Neural crest cell (in vitro differentiated cells): Measurements from ENCODE around the gene ABHD2. TPM values are rescaled to one million over a fixed set of nuclear protein-coding genes. Genes with fewer than 3 reads are reported as not detected.

Experiments
- DNase-seq: peaks from one replicate; pipeline ENCODE4 v3.0.0; 2021; ENCODE audit warnings: low read depth, mixed read lengths, low spot score
- H3K27ac Mint-ChIP-seq: one replicate; pipeline ENCODE4 v1.8.0; 2021; ENCODE audit warnings: mild to moderate bottlenecking, mixed read lengths; ENCODE audit not compliant: unreplicated experiment
- H3K27me3 Mint-ChIP-seq: 2 replicates; pipeline ENCODE4 v1.8.0; 2021; ENCODE audit warnings: low read depth, mild to moderate bottlenecking, mixed read lengths
- H3K36me3 Mint-ChIP-seq: 2 replicates; pipeline ENCODE4 v1.8.0; 2021; ENCODE audit warnings: low read depth, mild to moderate bottlenecking, mixed read lengths
- H3K4me1 Mint-ChIP-seq: 2 replicates; pipeline ENCODE4 v1.8.0; 2021; ENCODE audit warnings: mixed read lengths
- H3K4me3 Mint-ChIP-seq: one replicate; pipeline ENCODE4 v1.8.0; 2021; ENCODE audit warnings: mild to moderate bottlenecking, mixed read lengths
- H3K9me3 Mint-ChIP-seq: 2 replicates; pipeline ENCODE4 v1.8.0; 2021; ENCODE audit warnings: mixed read lengths
- CTCF ChIP-seq: fragments of 200-600 bp; sonication (generic); conservative IDR thresholded peaks from 2 replicates; pipeline ENCODE4 v1.5.0; 2021; ENCODE audit warnings: antibody characterized with exemption, mild to moderate bottlenecking
- total RNA-seq: library from RNA; stranded (reverse); gene quantifications from 2 replicates; pipeline ENCODE4 v1.2.1, GENCODE V29; 2021

ABHD2 gene
- total RNA-seq, 1 donor from 2014 or later: 31.0 TPM

GRCh38 chr15:89111352-89111751 lies 23.1 kb downstream of the ABHD2 start:
- Mint-ChIP-seq H3K36me3 (no peaks in the 10 kb centered on the region), H3K4me3 (no peak overlapping the region), H3K9me3 (no peaks in the 10 kb centered on the region), H3K4me1 (peaks cover 38% of the 10 kb centered on the region), H3K27me3 (no peaks in the 10 kb centered on the region), H3K27ac (no peak overlapping the region)
- DNase-seq: no peak
- TF ChIP-seq CTCF: no peak

- H3K4me1 Mint-ChIP-seq: peaks cover 44% of the 10 kb centered on the region
- H3K27me3 Mint-ChIP-seq: no peaks in the 10 kb centered on the region
- peaks cover 3% of the 10 kb centered on the region for H3K36me3 Mint-ChIP-seq
- H3K4me3 Mint-ChIP-seq: no peak overlapping the region
- no peak overlapping the region for H3K27ac Mint-ChIP-seq
- DNase-seq: no peak
- no peaks in the 10 kb centered on the region for H3K9me3 Mint-ChIP-seq
- TF ChIP-seq CTCF: no peak
These were observed 23.7 kb downstream of the ABHD2 start for GRCh38 chr15:89111961-89112340.

GRCh38 chr15:89112341-89112971 lies 24.2 kb downstream of the ABHD2 start:
- TF ChIP-seq CTCF: no peak
- no peak for DNase-seq
- Mint-ChIP-seq H3K36me3 (peaks cover 3% of the 10 kb centered on the region), H3K27ac (no peak overlapping the region), H3K4me1 (peaks cover 42% of the 10 kb centered on the region), H3K4me3 (no peak overlapping the region), H3K27me3 (no peaks in the 10 kb centered on the region), H3K9me3 (no peaks in the 10 kb centered on the region)

- H3K4me3 Mint-ChIP-seq: no peak overlapping the region
- no peaks in the 10 kb centered on the region for H3K9me3 Mint-ChIP-seq
- H3K27me3 Mint-ChIP-seq: no peaks in the 10 kb centered on the region
- no peak for TF ChIP-seq CTCF
- peak overlapping the region; percentile 7 for H3K27ac Mint-ChIP-seq
- DNase-seq: no peak
- H3K4me1 Mint-ChIP-seq: peaks cover 45% of the 10 kb centered on the region
- peaks cover 3% of the 10 kb centered on the region for H3K36me3 Mint-ChIP-seq
These were observed 25.2 kb downstream of the ABHD2 start for GRCh38 chr15:89113296-89114024.

GRCh38 chr15:89114990-89115389 lies 26.7 kb downstream of the ABHD2 start:
- no peak for DNase-seq
- peak overlapping the region; percentile 96 for H3K27ac Mint-ChIP-seq
- no peaks in the 10 kb centered on the region for H3K27me3 Mint-ChIP-seq
- no peaks in the 10 kb centered on the region for H3K9me3 Mint-ChIP-seq
- H3K4me3 Mint-ChIP-seq: no peak overlapping the region
- TF ChIP-seq CTCF: no peak
- H3K36me3 Mint-ChIP-seq: peaks cover 3% of the 10 kb centered on the region
- peaks cover 45% of the 10 kb centered on the region for H3K4me1 Mint-ChIP-seq
